ENCODE data around the gene CAGE1.

GRCh38 chr6:7418238-7418905 lies 28.8 kb upstream of the CAGE1 start:
- TF ChIP-seq EZH2phosphoT487 (IDR thresholded peaks at IDR 0.05; ENCODE audit: low read depth), result no peak
- TF ChIP-seq, protein P1, sequence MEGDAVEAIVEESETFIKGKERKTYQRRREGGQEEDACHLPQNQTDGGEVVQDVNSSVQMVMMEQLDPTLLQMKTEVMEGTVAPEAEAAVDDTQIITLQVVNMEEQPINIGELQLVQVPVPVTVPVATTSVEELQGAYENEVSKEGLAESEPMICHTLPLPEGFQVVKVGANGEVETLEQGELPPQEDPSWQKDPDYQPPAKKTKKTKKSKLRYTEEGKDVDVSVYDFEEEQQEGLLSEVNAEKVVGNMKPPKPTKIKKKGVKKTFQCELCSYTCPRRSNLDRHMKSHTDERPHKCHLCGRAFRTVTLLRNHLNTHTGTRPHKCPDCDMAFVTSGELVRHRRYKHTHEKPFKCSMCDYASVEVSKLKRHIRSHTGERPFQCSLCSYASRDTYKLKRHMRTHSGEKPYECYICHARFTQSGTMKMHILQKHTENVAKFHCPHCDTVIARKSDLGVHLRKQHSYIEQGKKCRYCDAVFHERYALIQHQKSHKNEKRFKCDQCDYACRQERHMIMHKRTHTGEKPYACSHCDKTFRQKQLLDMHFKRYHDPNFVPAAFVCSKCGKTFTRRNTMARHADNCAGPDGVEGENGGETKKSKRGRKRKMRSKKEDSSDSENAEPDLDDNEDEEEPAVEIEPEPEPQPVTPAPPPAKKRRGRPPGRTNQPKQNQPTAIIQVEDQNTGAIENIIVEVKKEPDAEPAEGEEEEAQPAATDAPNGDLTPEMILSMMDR (IDR thresholded peaks at IDR 0.05; ENCODE audit: low read depth, low read length), result no peak
